SU-DHL-6 (cell line): Measurements from ENCODE around the gene ZSCAN31.

ENCODE experiments used
- H2AFZ ChIP-seq: fragments of 200-600 bp; sonication (generic); 2 replicates; pipeline ENCODE4 v1.6.1; 2014; ENCODE audit warnings: low read depth, mild to moderate bottlenecking, moderate library complexity, mixed read lengths, antibody characterized with exemption, low read length; ENCODE audit not compliant: severe bottlenecking
- H3F3A ChIP-seq: fragments of 200-600 bp; shearing (Covaris generic); 2 replicates; pipeline ENCODE4 v1.6.0; 2016; ENCODE audit warnings: antibody characterized with exemption, mild to moderate bottlenecking; ENCODE audit not compliant: insufficient read depth
- H3K27ac ChIP-seq: fragments of 200-600 bp; sonication (generic); 2 replicates; pipeline ENCODE4 v1.5.1; 2016; ENCODE audit warnings: low read depth, mild to moderate bottlenecking, low read length, moderate library complexity, mixed read lengths
- H3K27me3 ChIP-seq: fragments of 200-600 bp; sonication (generic), shearing (Covaris generic); 2 replicates; pipeline ENCODE4 v1.6.0; 2014; ENCODE audit warnings: mild to moderate bottlenecking, low read length
- H3K36me3 ChIP-seq: fragments of 200-600 bp; sonication (generic); 2 replicates; pipeline ENCODE4 v1.6.1; 2014; ENCODE audit warnings: mild to moderate bottlenecking, low read length, mixed read lengths
- H3K4me2 ChIP-seq: fragments of 300-600, 200-600 bp; shearing (Covaris generic), sonication (generic); 2 replicates; pipeline ENCODE4 v1.6.0; 2014; ENCODE audit warnings: low read length, low read depth, mild to moderate bottlenecking; ENCODE audit not compliant: poor library complexity, severe bottlenecking
- H3K4me3 ChIP-seq: fragments of 200-600 bp; sonication (generic); 2 replicates; pipeline ENCODE4 v1.5.1; 2014; ENCODE audit warnings: antibody characterized with exemption, low read length, mild to moderate bottlenecking, mixed read lengths; ENCODE audit not compliant: insufficient read depth, poor library complexity, severe bottlenecking
- H3K79me2 ChIP-seq: fragments of 200-600 bp; sonication (generic); 2 replicates; pipeline ENCODE4 v1.6.1; 2014; ENCODE audit warnings: mild to moderate bottlenecking, low read length, moderate library complexity; ENCODE audit not compliant: insufficient read depth
- H3K9ac ChIP-seq: fragments of 200-600 bp; sonication (generic); 2 replicates; pipeline ENCODE4 v1.7.0; 2014; ENCODE audit warnings: mild to moderate bottlenecking, low read length
- H3K9me2 ChIP-seq: fragments of 200-600 bp; sonication (generic); replicated peaks from 2 replicates; pipeline ENCODE4 v1.6.1; 2014; ENCODE audit warnings: low read length; ENCODE audit not compliant: insufficient read depth
- H3K9me3 ChIP-seq: fragments of 200-600 bp; sonication (generic); 2 replicates; pipeline ENCODE4 v1.6.1; 2014; ENCODE audit warnings: low read length, mixed read lengths; ENCODE audit not compliant: insufficient read depth
- H4K20me1 ChIP-seq: fragments of 200-600 bp; sonication (generic); 2 replicates; pipeline ENCODE4 v1.6.1; 2014; ENCODE audit warnings: low read depth, mild to moderate bottlenecking, antibody characterized with exemption, low read length, moderate library complexity, mixed read lengths
- CTCF ChIP-seq: fragments of 200-600 bp; sonication (generic); IDR thresholded peaks from one replicate; pipeline ENCODE4 v1.5.1; 2017; ENCODE audit warnings: antibody characterized with exemption, mild to moderate bottlenecking, low read length, moderate library complexity; ENCODE audit not compliant: insufficient read depth, poor library complexity, severe bottlenecking
- EZH2phosphoT487 ChIP-seq: fragments of 200-600 bp; sonication (generic), shearing (Covaris generic); conservative IDR thresholded peaks from 2 replicates; pipeline ENCODE4 v1.6.1; 2018; ENCODE audit warnings: mild to moderate bottlenecking, antibody characterized with exemption, low read length, moderate library complexity, mixed read lengths

Gene ZSCAN31

GRCh38 chr6:28281288-28282064, 54.5 kb downstream of the ZSCAN31 start, which contains the start of gene PGBD1:
Gene PGBD1, plus strand, starts transcription at chr6:28281572. Its CDS starts 2,242 bp downstream, at chr6:28283814.
- no peak within 1 kb of the TSS for H3K27ac ChIP-seq
- no peaks in the 10 kb centered on the region for H3K36me3 ChIP-seq
- no peaks in the 10 kb centered on the region for H3K9me3 ChIP-seq
- H3K9ac ChIP-seq = peak within 1 kb of the TSS; percentile 61
- no peak for TF ChIP-seq EZH2phosphoT487
- no peak for TF ChIP-seq CTCF
- H3K9me2 ChIP-seq = no peaks in the 10 kb centered on the region
- H4K20me1 ChIP-seq = no peaks in the 10 kb centered on the region
- H3K4me2 ChIP-seq = peak within 1 kb of the TSS; percentile 87
- H3K27me3 ChIP-seq = no peaks in the 10 kb centered on the region
- no peaks in the 10 kb centered on the region for H3F3A ChIP-seq
- H2AFZ ChIP-seq = peak within 1 kb of the TSS; percentile 81
- peak within 1 kb of the TSS; percentile 64 for H3K4me3 ChIP-seq
- H3K79me2 ChIP-seq = no peaks in the 10 kb centered on the region

DNA sequence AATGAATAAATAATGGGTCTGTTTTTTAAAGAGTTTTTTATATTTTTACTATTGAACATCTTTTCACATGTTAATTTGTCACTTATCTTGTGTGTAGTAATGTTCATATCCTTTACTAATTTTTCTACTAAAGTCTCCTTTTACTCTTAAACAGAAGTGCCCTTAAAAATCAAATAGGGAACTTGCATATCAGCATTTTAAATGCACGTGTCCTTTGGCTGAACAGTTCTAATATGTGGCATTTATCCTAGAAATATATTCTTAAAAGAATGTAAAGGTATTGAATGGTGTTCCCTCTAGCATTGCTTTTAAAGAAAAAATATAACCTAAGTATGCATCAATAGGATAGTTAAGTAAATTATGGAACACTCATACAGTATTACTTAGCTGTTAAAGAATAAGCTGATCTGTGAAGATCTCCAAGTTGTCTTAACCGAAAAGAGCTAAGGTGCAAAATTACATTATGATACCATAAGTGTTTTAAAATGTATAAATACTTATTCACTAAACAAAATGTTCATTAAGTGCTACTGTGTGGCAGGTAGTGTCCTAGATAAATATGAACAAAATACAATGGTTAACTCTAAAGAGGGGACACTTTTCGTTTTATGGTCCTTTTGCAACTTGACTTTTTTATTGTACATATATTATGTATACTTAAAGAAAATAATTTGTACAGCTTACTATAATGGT, 55.2 kb downstream of the ZSCAN31 start:
- Histone ChIP-seq H3K9me2 (no peaks in the 10 kb centered on the region), H3F3A (no peaks in the 10 kb centered on the region), H3K27ac (no peak overlapping the region), H3K4me3 (peak overlapping the region; percentile 64), H3K79me2 (no peaks in the 10 kb centered on the region), H3K36me3 (no peaks in the 10 kb centered on the region), H3K27me3 (no peaks in the 10 kb centered on the region), H2AFZ (peak overlapping the region; percentile 81), H4K20me1 (no peaks in the 10 kb centered on the region), H3K9ac (peak overlapping the region; percentile 61), H3K9me3 (no peaks in the 10 kb centered on the region), H3K4me2 (peak overlapping the region; percentile 87)
- TF ChIP-seq EZH2phosphoT487 (no peak), CTCF (no peak)

DNA sequence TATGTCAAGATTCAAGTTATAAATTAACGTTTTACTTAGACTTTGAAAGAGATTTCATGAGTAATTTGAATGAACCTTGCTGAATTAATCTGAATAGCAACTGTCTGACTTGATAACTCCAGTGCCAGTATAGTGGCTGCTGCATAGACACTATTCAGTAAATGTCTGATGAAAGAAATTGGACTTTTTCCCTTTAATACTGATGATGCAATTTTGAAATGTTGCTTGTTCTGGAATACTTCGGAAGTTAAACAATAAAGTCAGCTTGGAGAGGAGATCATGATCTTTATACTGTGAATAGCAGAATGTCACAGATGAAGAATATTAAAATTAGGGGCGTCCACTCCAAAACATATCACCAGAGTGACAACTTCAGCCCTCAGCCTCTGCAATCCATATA, 58.2 kb downstream of the ZSCAN31 start:
- no peaks in the 10 kb centered on the region for H3K79me2 ChIP-seq
- no peak overlapping the region for H2AFZ ChIP-seq
- H3F3A ChIP-seq = no peaks in the 10 kb centered on the region
- H3K9me2 ChIP-seq = no peaks in the 10 kb centered on the region
- no peaks in the 10 kb centered on the region for H4K20me1 ChIP-seq
- no peak overlapping the region for H3K4me3 ChIP-seq
- TF ChIP-seq EZH2phosphoT487 = no peak
- no peak for TF ChIP-seq CTCF
- no peak overlapping the region for H3K9ac ChIP-seq
- H3K27me3 ChIP-seq = no peaks in the 10 kb centered on the region
- no peaks in the 10 kb centered on the region for H3K36me3 ChIP-seq
- no peak overlapping the region for H3K4me2 ChIP-seq
- H3K27ac ChIP-seq = no peak overlapping the region
- H3K9me3 ChIP-seq = no peaks in the 10 kb centered on the region
